Right lung (tissue), 10 donors: Measurements from ENCODE around the gene TM7SF3. TPM values are rescaled to one million over a fixed set of nuclear protein-coding genes. Genes with fewer than 3 reads are reported as not detected.
"Not testable (repeated sequence)": the region's sequence is repeated elsewhere in the genome, so short reads cannot be mapped to it uniquely, and the experiment has no call there.

Experiments
- DNase-seq, 2 donors: peaks; one replicate each; pipeline ENCODE4 v3.0.0-alpha.2; 2013
- long read RNA-seq, 8 donors: transcript quantifications; one replicate each; lab custom pipeline, GENCODE V29; 2026
- polyA plus RNA-seq, 5 donors: library from polyadenylated mRNA; unstranded; fragments of 120-200 nt; gene quantifications; one replicate each; pipeline versions ENCODE4 v1.2.1 to v1.2.3, GENCODE V29; 2013; ENCODE audit warnings: inconsistent platforms in 1 of 5, low replicate concordance in 1 of 5; ENCODE audit not compliant: insufficient read length in 5 of 5, insufficient read depth in 1 of 5

The TM7SF3 gene, protein sequence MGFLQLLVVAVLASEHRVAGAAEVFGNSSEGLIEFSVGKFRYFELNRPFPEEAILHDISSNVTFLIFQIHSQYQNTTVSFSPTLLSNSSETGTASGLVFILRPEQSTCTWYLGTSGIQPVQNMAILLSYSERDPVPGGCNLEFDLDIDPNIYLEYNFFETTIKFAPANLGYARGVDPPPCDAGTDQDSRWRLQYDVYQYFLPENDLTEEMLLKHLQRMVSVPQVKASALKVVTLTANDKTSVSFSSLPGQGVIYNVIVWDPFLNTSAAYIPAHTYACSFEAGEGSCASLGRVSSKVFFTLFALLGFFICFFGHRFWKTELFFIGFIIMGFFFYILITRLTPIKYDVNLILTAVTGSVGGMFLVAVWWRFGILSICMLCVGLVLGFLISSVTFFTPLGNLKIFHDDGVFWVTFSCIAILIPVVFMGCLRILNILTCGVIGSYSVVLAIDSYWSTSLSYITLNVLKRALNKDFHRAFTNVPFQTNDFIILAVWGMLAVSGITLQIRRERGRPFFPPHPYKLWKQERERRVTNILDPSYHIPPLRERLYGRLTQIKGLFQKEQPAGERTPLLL
- 10 to 100 TPM; 44.3 to 77.9 (median 61.3) TPM for polyA plus RNA-seq
- long read RNA-seq, donor 1, partial matches to known transcripts = 0 of 2 reads
- long read RNA-seq, donor 1, other reads (novel, unspliced or antisense) = 0 of 2 reads
- long read RNA-seq, donor 2, partial matches to known transcripts = 7 of 10 reads
- long read RNA-seq, donor 2, other reads (novel, unspliced or antisense) = 0 of 10 reads
- long read RNA-seq, donor 3, transcript TM7SF3-216 (2 exons, 412 nt) = minor isoform, 6 of 20 reads
- long read RNA-seq, donor 3, transcript TM7SF3-201 (12 exons, 2,709 nt) = major isoform, 8 of 20 reads
- long read RNA-seq, donor 3, partial matches to known transcripts = 6 of 20 reads
- long read RNA-seq, donor 3, other reads (novel, unspliced or antisense) = 0 of 20 reads
- long read RNA-seq, donor 4, transcript TM7SF3-201 (12 exons, 2,709 nt) = major isoform, 5 of 6 reads
- long read RNA-seq, donor 4, partial matches to known transcripts = 0 of 6 reads
- long read RNA-seq, donor 4, other reads (novel, unspliced or antisense) = 0 of 6 reads
- long read RNA-seq, donor 5, transcript TM7SF3-201 (12 exons, 2,709 nt) = major isoform, 5 of 94 reads
- long read RNA-seq, donor 5, partial matches to known transcripts = 35 of 94 reads
- long read RNA-seq, donor 5, other reads (novel, unspliced or antisense) = 51 of 94 reads
- long read RNA-seq, donor 6, transcript TM7SF3-201 (12 exons, 2,709 nt) = major isoform, 6 of 157 reads
- long read RNA-seq, donor 6, partial matches to known transcripts = 150 of 157 reads
- long read RNA-seq, donor 6, other reads (novel, unspliced or antisense) = 0 of 157 reads
- long read RNA-seq, donor 7, partial matches to known transcripts = 70 of 146 reads
- long read RNA-seq, donor 7, other reads (novel, unspliced or antisense) = 69 of 146 reads
- long read RNA-seq, donor 8, partial matches to known transcripts = 0 of 4 reads
- long read RNA-seq, donor 8, other reads (novel, unspliced or antisense) = 0 of 4 reads

GRCh38 chr12:27014085-27014858 lies at the start of gene TM7SF3:
Gene TM7SF3 (minus strand): TSS chr12:27014384. CDS start chr12:27014168, 216 bp downstream.
- peak; percentile 93 to 95 for DNase-seq

GRCh38 chr12:27063250-27063851 lies 49.2 kb upstream of the TM7SF3 start:
- DNase-seq = no peak

DNA sequence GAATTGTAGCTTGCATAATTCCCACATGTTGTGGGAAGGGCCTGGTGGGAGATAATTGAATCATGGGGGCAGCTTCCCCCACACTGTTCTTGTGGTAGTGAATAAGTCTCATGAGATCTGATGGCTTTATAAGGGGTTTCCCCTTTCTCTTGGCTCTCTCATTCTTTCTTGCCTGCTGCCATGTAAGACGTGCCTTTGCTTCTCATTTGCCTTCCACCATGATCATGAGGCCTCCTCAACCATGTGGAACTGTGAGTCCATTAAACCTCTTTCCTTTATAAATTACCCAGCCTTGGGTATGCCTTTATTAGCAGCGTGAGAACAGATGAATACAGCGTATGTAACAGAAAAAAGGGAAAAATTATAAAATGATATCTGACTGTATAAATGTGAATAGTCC lies 47.1 kb upstream of the TM7SF3 start:
- DNase-seq = no peak

DNA sequence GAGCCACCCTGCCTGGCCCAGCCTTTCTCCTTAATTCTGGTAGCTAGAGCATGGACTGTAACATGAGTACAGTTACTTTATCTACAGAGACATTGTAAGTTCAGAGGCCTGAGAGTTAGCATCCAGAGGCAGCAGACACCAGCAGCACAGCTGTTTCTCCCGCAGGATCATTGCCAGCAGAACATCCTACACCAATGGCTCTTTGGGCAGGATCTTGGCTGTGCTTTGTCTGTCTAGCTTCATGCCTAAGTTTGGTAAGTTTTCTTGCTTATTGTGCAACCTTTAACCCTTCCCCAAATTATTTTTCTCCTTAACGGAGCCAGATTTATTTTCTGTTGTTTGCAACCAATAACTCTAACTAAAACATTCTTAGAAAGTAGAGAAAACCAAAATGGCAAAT lies 46.6 kb upstream of the TM7SF3 start:
- no peak for DNase-seq

DNA sequence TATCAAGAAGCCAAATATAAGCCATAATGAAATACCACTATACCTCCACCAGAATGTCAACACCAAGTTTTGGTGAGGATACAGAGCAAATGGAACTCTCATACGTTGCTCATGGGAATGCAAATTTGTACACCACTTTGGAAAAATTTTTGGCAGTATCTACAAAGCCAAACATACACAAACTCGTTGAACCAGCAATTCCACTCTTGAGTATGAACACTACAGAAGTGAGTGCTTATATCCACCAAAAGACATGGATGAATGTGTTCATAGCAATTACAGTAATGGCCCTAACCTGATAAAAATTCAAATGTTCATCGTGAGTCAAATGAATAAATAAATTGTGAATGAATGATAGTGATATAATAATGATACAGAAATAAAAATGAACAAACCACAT lies 43.4 kb upstream of the TM7SF3 start:
- DNase-seq = peak in 1 of 2 donors; percentile 23

- DNase-seq = no peak
Observed at GRCh38 chr12:27055966-27056365, 41.8 kb upstream of the TM7SF3 start.

DNA sequence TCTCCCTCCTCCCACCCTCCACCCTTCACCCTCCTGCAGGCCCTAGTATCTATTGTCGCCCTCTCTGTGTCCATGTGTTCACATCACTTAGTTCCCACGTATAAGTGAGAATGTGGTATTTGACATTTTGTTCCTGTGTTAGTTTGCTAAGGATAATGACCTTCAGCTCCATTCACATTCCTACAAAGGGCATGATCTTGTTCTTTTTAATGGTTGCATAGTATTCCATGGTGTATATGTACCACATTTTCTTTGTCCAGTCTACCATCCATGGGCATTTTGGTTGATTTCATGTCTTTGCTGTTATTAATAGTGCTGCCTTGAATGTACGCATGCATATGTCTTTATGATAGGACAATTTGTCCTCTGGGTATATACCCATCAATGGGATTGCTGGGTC lies 38.6 kb upstream of the TM7SF3 start:
- no peak for DNase-seq

DNA sequence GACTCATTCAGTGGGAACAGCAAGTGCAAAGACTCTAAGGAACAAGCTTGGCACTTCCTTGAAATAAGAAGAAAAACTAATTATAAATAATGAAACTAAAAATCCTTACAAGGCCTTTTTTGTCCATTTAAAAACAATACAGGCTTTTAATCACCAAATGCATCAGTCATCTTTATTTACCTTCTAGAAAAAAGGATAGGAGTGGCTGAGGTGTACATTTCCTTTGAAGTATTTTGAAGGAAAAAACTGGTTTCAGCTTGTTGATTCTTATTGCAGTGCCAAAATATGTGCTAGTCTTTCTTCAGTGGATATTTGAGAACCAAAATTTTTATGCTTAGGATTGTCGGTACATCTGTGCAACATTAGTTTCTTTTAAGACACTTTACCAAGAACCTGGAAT lies 38.0 kb upstream of the TM7SF3 start:
- DNase-seq = no peak

DNA sequence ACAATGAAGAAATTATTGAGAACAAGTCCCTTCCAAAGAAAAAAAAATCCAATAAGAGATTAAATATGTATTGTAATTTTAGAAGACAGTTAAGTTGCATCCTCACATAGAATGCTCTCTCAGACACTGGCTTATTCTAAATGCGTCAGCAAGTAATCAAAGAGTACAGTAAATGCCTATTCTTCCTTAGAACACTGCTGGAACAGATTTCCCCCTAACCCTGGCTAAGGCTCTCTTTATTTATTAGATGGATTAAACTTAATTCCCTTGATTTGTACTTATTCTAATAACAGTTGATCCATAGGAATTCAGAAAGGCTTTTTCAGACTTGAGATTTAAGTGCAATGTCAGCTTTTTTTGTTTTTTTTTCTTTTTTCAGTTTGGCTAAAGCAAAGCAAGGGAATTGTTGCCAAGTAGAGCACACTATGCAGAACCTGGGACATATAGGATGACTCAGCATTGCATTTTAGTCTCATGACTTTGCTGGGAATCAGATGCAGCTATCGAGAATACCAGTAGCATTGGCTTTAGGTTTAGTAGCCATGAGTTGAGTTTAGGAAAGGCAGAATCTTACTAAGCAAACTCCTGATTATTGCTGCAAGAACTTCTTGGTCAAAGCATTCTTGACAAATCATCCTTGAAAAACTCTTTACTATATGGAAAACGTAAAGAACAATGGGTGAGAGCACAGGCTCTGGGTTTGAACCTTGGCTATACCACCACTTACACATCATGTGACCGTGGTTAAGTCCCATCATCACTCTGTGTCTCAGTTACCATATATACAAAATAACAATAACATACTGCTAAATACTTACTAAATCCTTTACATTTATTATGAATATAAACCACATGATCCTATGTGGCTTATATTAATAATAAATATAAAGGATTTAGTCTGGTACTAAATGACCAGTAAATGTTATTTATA lies 34.9 kb upstream of the TM7SF3 start:
- peak in 1 of 2 donors; percentile 8 for DNase-seq

- not testable (repeated sequence) for DNase-seq
Observed at GRCh38 chr12:27042018-27042417, 27.8 kb upstream of the TM7SF3 start.

DNA sequence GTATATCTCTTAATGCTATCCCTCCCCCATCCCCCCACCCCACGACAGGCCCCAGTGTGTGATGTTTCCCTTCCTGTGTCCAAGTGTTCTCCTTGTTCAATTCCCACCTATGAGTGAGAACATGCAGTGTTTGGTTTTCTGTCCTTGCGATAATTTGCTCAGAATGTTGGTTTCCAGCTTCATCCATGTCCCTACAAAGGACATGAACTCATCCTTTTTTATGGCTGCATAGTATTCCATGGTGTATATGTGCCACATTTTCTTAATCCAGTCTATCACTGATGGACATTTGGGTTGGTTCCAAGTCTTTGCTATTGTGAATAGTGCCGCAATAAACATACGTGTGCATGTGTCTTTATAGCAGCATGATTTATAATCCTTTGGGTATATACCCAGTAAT lies 26.5 kb upstream of the TM7SF3 start:
- not testable (repeated sequence) for DNase-seq

- DNase-seq = no peak
Observed at GRCh38 chr12:27034607-27035293, 20.6 kb upstream of the TM7SF3 start.

DNA sequence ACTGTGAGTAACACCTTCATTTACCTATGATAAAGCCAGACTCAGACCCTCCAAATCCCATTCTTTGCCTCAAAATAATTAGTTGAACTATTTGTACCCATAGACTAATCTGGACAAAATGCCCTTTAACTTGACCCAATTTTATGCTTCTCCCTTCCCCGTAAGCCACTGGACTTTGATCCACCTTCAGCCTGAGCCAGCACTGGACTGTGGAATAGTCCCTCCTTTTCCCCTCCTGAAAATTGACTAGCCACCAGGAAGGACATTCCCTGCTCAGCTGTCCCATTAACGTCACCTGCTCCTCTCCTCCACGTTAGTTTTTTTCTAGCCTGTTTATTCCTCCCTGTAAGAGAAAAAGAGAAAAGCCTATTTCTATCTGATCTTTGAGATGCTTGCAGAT lies 18.5 kb upstream of the TM7SF3 start:
- no peak for DNase-seq

GRCh38 chr12:27031531-27031930 lies 17.3 kb upstream of the TM7SF3 start:
- DNase-seq = no peak

GRCh38 chr12:27026257-27026656 lies 12.1 kb upstream of the TM7SF3 start:
- no peak for DNase-seq

- DNase-seq = no peak
Observed at GRCh38 chr12:27025116-27025515, 10.9 kb upstream of the TM7SF3 start.

- DNase-seq = no peak
Observed at GRCh38 chr12:27024291-27024690, 10.1 kb upstream of the TM7SF3 start.

GRCh38 chr12:27020761-27021160 lies 6.6 kb upstream of the TM7SF3 start:
- DNase-seq = no peak
